Uterus (tissue), 4 donors: Measurements from ENCODE around the gene XYLT1. TPM values are rescaled to one million over a fixed set of nuclear protein-coding genes. Genes with fewer than 3 reads are reported as not detected.
"Not testable (repeated sequence)": the region's sequence is repeated elsewhere in the genome, so short reads cannot be mapped to it uniquely, and the experiment has no call there.

Experiments
- DNase-seq, 2 donors: peaks; one replicate each; pipeline ENCODE4 v3.0.0-alpha.2; 2019 to 2020
- H3K27ac ChIP-seq, 2 donors: fragments of 200-600 bp; sonication (generic); 1 replicate in 1 of 2; 2 replicates in 1 of 2; pipeline ENCODE4 v1.5.1; 2016 to 2018
- H3K27me3 ChIP-seq, 2 donors: fragments of 200-600 bp; sonication (generic); one replicate each; pipeline ENCODE4 v1.5.1; 2018 to 2019; ENCODE audit warnings: control low read depth in 1 of 2
- H3K36me3 ChIP-seq, 2 donors: fragments of 200-600 bp; sonication (generic); one replicate each; pipeline ENCODE4 v1.5.1; 2019; ENCODE audit warnings: control low read depth in 1 of 2
- H3K4me1 ChIP-seq, 2 donors: fragments of 200-600 bp; sonication (generic); one replicate each; pipeline ENCODE4 v1.5.1; 2018 to 2019; ENCODE audit warnings: control low read depth in 1 of 2
- H3K4me3 ChIP-seq, 2 donors: fragments of 200-600 bp; sonication (generic); 1 replicate in 1 of 2; 2 replicates in 1 of 2; pipeline ENCODE4 v1.5.1; 2018 to 2019; ENCODE audit warnings: mild to moderate bottlenecking in 1 of 2
- H3K9me3 ChIP-seq, 2 donors: fragments of 200-600 bp; sonication (generic); one replicate each; pipeline ENCODE4 v1.5.1; 2019; ENCODE audit warnings: control low read depth in 1 of 2
- CTCF ChIP-seq, 4 experiments: fragments of 200-600 bp in 2 of 4; fragments of 450-650 bp in 2 of 4; sonication (generic) in 2 of 4; IDR thresholded peaks; one replicate each; pipeline ENCODE4 v1.5.1; 2016 to 2019; ENCODE audit warnings: antibody characterized with exemption in 4 of 4, mild to moderate bottlenecking in 2 of 4, moderate library complexity in 1 of 4
- POLR2A ChIP-seq, 2 donors: fragments of 450-650 bp; IDR thresholded peaks; one replicate each; pipeline ENCODE4 v1.6.1; 2016; ENCODE audit warnings: antibody characterized with exemption in 2 of 2, mild to moderate bottlenecking in 1 of 2, moderate library complexity in 1 of 2
- intact Hi-C: fragments of 100-400 bp; cut with DNase I; formaldehyde crosslinking; loops from one replicate; pipeline ENCODE4 v1.15.1; 2023; ENCODE audit warnings: low total_unique reads
- total RNA-seq, 4 donors: library from RNA; depleted of rRNA in 3 of 4; stranded (reverse); fragments of >200 nt in 3 of 4; gene quantifications; one replicate each; pipeline versions ENCODE4 v1.1.0 to v1.2.4, GENCODE V29; 2014 to 2023
- donor health status: DM: yes; HTN: yes; CAD: no.

The XYLT1 gene
- total RNA-seq, 4 donors from 2014 or later, result 1.5 to 42.2 (median 15.7) TPM

- intact Hi-C loops, result no loop called here
- H3K36me3 ChIP-seq, result no peaks in the 10 kb centered on the region
- no peaks in the 10 kb centered on the region for H3K9me3 ChIP-seq
- no peak overlapping the region for H3K27ac ChIP-seq
- TF ChIP-seq CTCF (IDR thresholded peaks at IDR 0.05) (no peak), POLR2A (IDR thresholded peaks at IDR 0.05) (no peak)
- H3K4me3 ChIP-seq, result no peak overlapping the region
- H3K4me1 ChIP-seq, result no peaks in the 10 kb centered on the region
- no peak for DNase-seq
- no peaks in the 10 kb centered on the region for H3K27me3 ChIP-seq
Observed at GRCh38 chr16:17414421-17414820, 56.3 kb downstream of the XYLT1 start.

GRCh38 chr16:17413508-17413907 lies 57.3 kb downstream of the XYLT1 start:
- intact Hi-C loops, result no loop called here
- TF ChIP-seq CTCF (IDR thresholded peaks at IDR 0.05) (no peak), POLR2A (IDR thresholded peaks at IDR 0.05) (no peak)
- Histone ChIP-seq H3K4me3 (no peak overlapping the region), H3K27ac (no peak overlapping the region), H3K9me3 (no peaks in the 10 kb centered on the region), H3K4me1 (no peaks in the 10 kb centered on the region), H3K36me3 (no peaks in the 10 kb centered on the region), H3K27me3 (no peaks in the 10 kb centered on the region)
- DNase-seq, result no peak

GRCh38 chr16:17412791-17413190 lies 58.0 kb downstream of the XYLT1 start:
- DNase-seq, result no peak
- H3K36me3 ChIP-seq, result no peaks in the 10 kb centered on the region
- H3K4me3 ChIP-seq, result no peak overlapping the region
- H3K9me3 ChIP-seq, result no peaks in the 10 kb centered on the region
- H3K27ac ChIP-seq, result no peak overlapping the region
- intact Hi-C loops, result no loop called here
- H3K4me1 ChIP-seq, result no peaks in the 10 kb centered on the region
- TF ChIP-seq POLR2A (IDR thresholded peaks at IDR 0.05) (no peak), CTCF (IDR thresholded peaks at IDR 0.05) (no peak)
- no peaks in the 10 kb centered on the region for H3K27me3 ChIP-seq

GRCh38 chr16:17412221-17412620 lies 58.5 kb downstream of the XYLT1 start:
- H3K36me3 ChIP-seq, result no peaks in the 10 kb centered on the region
- intact Hi-C loops, result no loop called here
- no peak overlapping the region for H3K4me3 ChIP-seq
- no peak overlapping the region for H3K27ac ChIP-seq
- no peak for TF ChIP-seq CTCF (IDR thresholded peaks at IDR 0.05)
- TF ChIP-seq POLR2A (IDR thresholded peaks at IDR 0.05), result no peak
- no peaks in the 10 kb centered on the region for H3K9me3 ChIP-seq
- no peaks in the 10 kb centered on the region for H3K4me1 ChIP-seq
- no peaks in the 10 kb centered on the region for H3K27me3 ChIP-seq
- DNase-seq, result no peak

GRCh38 chr16:17411263-17411662 lies 59.5 kb downstream of the XYLT1 start:
- no peaks in the 10 kb centered on the region for H3K27me3 ChIP-seq
- no peak for DNase-seq
- H3K4me3 ChIP-seq, result no peak overlapping the region
- intact Hi-C loops, result no loop called here
- no peaks in the 10 kb centered on the region for H3K4me1 ChIP-seq
- TF ChIP-seq POLR2A (IDR thresholded peaks at IDR 0.05) (no peak), CTCF (IDR thresholded peaks at IDR 0.05) (no peak)
- no peak overlapping the region for H3K27ac ChIP-seq
- H3K9me3 ChIP-seq, result no peaks in the 10 kb centered on the region
- H3K36me3 ChIP-seq, result no peaks in the 10 kb centered on the region

GRCh38 chr16:17410316-17410715 lies 60.4 kb downstream of the XYLT1 start:
- H3K27me3 ChIP-seq, H3K27ac ChIP-seq, H3K9me3 ChIP-seq, DNase-seq, H3K4me1 ChIP-seq, H3K36me3 ChIP-seq, intact Hi-C loops, H3K4me3 ChIP-seq: not testable (repeated sequence)
